GM12878 (cell line): Measurements from ENCODE around the gene SLC22A4. TPM values are rescaled to one million over a fixed set of nuclear protein-coding genes. Genes with fewer than 3 reads are reported as not detected.

Experiments
- ATAC-seq: fragments of 200-7000 bp; cut with Tn5 transposase; 3 replicates; pipeline ENCODE4 v1.9.1; 2020; ENCODE audit warnings: mild to moderate bottlenecking, moderate library complexity
- BruUV-seq: library from RNA; stranded (reverse); fragments of 400-500 nt; replicated peaks from 2 replicates; lab custom pipeline; 2021; lab: Mats Ljungman, UMichigan
- CTCF ChIA-PET: fragments of 300-600 bp; sonication (Branson Sonifier 250); formaldehyde crosslinking; extraction: SDS; loops from one replicate; lab custom pipeline; 2021; ENCODE audit warnings: inconsistent platforms; lab: Yijun Ruan, JAX
- POLR2A ChIA-PET: fragments of 350-600 bp; formaldehyde crosslinking; extraction: SDS; loops from one replicate; lab custom pipeline; 2021; ENCODE audit warnings: inconsistent platforms; lab: Charles Lee
- RAD21 ChIA-PET: fragments of 300-600 bp; sonication (Branson Sonifier 250); formaldehyde crosslinking; loops from one replicate; lab custom pipeline; 2023; ENCODE audit warnings: antibody characterized with exemption; ENCODE audit not compliant: unreplicated experiment; lab: Charles Lee
- SMC1A ChIA-PET: fragments of 300-600 bp; sonication (Branson Sonifier 250); formaldehyde crosslinking; loops from one replicate; lab custom pipeline; 2023; ENCODE audit not compliant: unreplicated experiment, uncharacterized antibody; lab: Charles Lee
- DNase-seq: peaks from one replicate; pipeline ENCODE4 v3.0.0-alpha.2; 2011; ENCODE audit warnings: low read depth, low spot score
- FAIRE-seq: peaks from 3 replicates; lab custom pipeline; 2011; peaks lifted over from hg19 to GRCh38; lab: Jason Lieb, UNC
- H2AFZ ChIP-seq: 2 replicates; pipeline ENCODE4 v1.6.0; 2011; ENCODE audit warnings: low read depth, low read length, control low read depth; ENCODE audit not compliant: control insufficient read depth
- H3K27ac ChIP-seq: 2 replicates; pipeline ENCODE4 v1.5.1; 2011; ENCODE audit warnings: control low read depth; ENCODE audit not compliant: control insufficient read depth, insufficient read depth
- H3K27me3 ChIP-seq, 2 experiments: replicated peaks in 1 of 2; 2 replicates each; pipeline versions ENCODE4 v1.6.0 to v1.6.1; 2011; ENCODE audit warnings: low read length in 1 of 2; ENCODE audit not compliant: control insufficient read depth in 2 of 2, insufficient read depth in 2 of 2
- H3K36me3 ChIP-seq, 2 experiments: 2 replicates each; pipeline ENCODE4 v1.5.1; 2011; ENCODE audit warnings: low read length in 1 of 2; ENCODE audit not compliant: control insufficient read depth in 2 of 2, insufficient read depth in 2 of 2
- H3K4me1 ChIP-seq: 2 replicates; pipeline ENCODE4 v1.6.1; 2011; ENCODE audit warnings: mild to moderate bottlenecking, low read length, moderate library complexity, mixed read lengths; ENCODE audit not compliant: control insufficient read depth, insufficient read depth
- H3K4me2 ChIP-seq: 2 replicates; pipeline ENCODE4 v1.6.0; 2011; ENCODE audit warnings: control low read depth; ENCODE audit not compliant: control insufficient read depth, insufficient read depth
- H3K4me3 ChIP-seq: fragments of 200-600 bp; sonication (generic); 2 replicates; pipeline ENCODE4 v1.5.1; 2016
- H3K79me2 ChIP-seq: 2 replicates; pipeline ENCODE4 v1.6.0; 2011; ENCODE audit warnings: low read length; ENCODE audit not compliant: control insufficient read depth, insufficient read depth
- H3K9ac ChIP-seq: 2 replicates; pipeline ENCODE4 v1.8.0; 2011; ENCODE audit warnings: low read length, control low read depth, mixed read lengths; ENCODE audit not compliant: control insufficient read depth, insufficient read depth
- H3K9me3 ChIP-seq: replicated peaks from 3 replicates; pipeline ENCODE4 v1.5.1; 2011; ENCODE audit warnings: mild to moderate bottlenecking, low read length; ENCODE audit not compliant: control insufficient read depth, insufficient read depth
- H4K20me1 ChIP-seq: 2 replicates; pipeline ENCODE4 v1.6.0; 2011; ENCODE audit not compliant: control insufficient read depth, insufficient read depth
- CTCF ChIP-seq, 3 experiments: IDR thresholded peaks in 2 of 3; conservative IDR thresholded peaks in 1 of 3; 2 replicates each; pipeline ENCODE4 v1.5.1; 2011; ENCODE audit warnings: low read depth in 3 of 3, low read length in 3 of 3, mild to moderate bottlenecking in 3 of 3, control low read depth in 2 of 3, moderate library complexity in 2 of 3, inconsistent platforms in 1 of 3, mixed read lengths in 1 of 3; ENCODE audit not compliant: control insufficient read depth in 2 of 3, insufficient read depth in 1 of 3; ENCODE audit errors: extremely low read depth in 1 of 3
- ETV6 ChIP-seq, 2 experiments: fragments of 450-650 bp in 1 of 2; IDR thresholded peaks in 1 of 2; conservative IDR thresholded peaks in 1 of 2; 2 replicates each; pipeline ENCODE4 v1.6.1; 2014; ENCODE audit warnings: antibody characterized with exemption in 1 of 2, borderline replicate concordance in 1 of 2, low read depth in 1 of 2, mild to moderate bottlenecking in 1 of 2, moderate library complexity in 1 of 2
- HDGF ChIP-seq: fragments of 450-650 bp; IDR thresholded peaks from 2 replicates; pipeline ENCODE4 v1.6.1; 2016; ENCODE audit warnings: antibody characterized with exemption
- HSF1 ChIP-seq: fragments of 150-350 bp; IDR thresholded peaks from 2 replicates; pipeline ENCODE4 v1.6.1; 2014; ENCODE audit warnings: mild to moderate bottlenecking, low read depth, low read length
- NR2C1 ChIP-seq: fragments of 450-650 bp; IDR thresholded peaks from 2 replicates; pipeline ENCODE4 v1.6.1; 2017; ENCODE audit warnings: antibody characterized with exemption, mild to moderate bottlenecking, moderate library complexity
- RAD51 ChIP-seq: fragments of 450-650 bp; IDR thresholded peaks from 2 replicates; pipeline ENCODE4 v1.6.1; 2016; ENCODE audit warnings: moderate library complexity, mild to moderate bottlenecking, inconsistent platforms
- RB1 ChIP-seq: fragments of 450-650 bp; formaldehyde crosslinking; IDR thresholded peaks from 2 replicates; pipeline ENCODE4 v1.6.1; 2017; ENCODE audit warnings: mild to moderate bottlenecking, borderline replicate concordance
- SP1 ChIP-seq: IDR thresholded peaks from one replicate; pipeline ENCODE4 v1.6.1; 2011; ENCODE audit warnings: low read depth, low read length
- SUZ12 ChIP-seq: fragments of 200-600 bp; sonication (generic); IDR thresholded peaks from one replicate; pipeline ENCODE4 v1.6.1; 2018; ENCODE audit warnings: antibody characterized with exemption, mild to moderate bottlenecking; ENCODE audit not compliant: unreplicated experiment
- TCF3 ChIP-seq: IDR thresholded peaks from 2 replicates; pipeline ENCODE4 v1.6.1; 2012; ENCODE audit warnings: low read depth, mild to moderate bottlenecking, low read length, borderline replicate concordance; ENCODE audit not compliant: insufficient read depth
- ZBTB11 ChIP-seq: fragments of 450-650 bp; formaldehyde crosslinking; IDR thresholded peaks from 2 replicates; pipeline ENCODE4 v1.5.0; 2022; ENCODE audit warnings: mild to moderate bottlenecking, missing genetic modification characterization
- in situ Hi-C: fragments of 300-500 bp; cut with MboI; formaldehyde crosslinking; loops from 9 replicates; pipeline ENCODE4 v1.14.3; 2018; ENCODE audit warnings: mixed read lengths
- intact Hi-C: fragments of 100-400 bp; cut with micrococcal nuclease; formaldehyde crosslinking; loops from one replicate; pipeline ENCODE4 v1.14.2; 2022; ENCODE audit not compliant: unreplicated experiment
- polyA plus RNA-seq, 11 experiments: library from polyadenylated mRNA; depleted of rRNA in 4 of 11; unstranded in 6 of 11; stranded (reverse) in 5 of 11; fragments of >200 nt; fragmentation: Nextera tagmentation in 4 of 11; fragmentation: Illumina TruSeq in 1 of 11; extraction: Ambion mirVana in 4 of 11; extraction: Trizol in 1 of 11; gene quantifications; 1 replicate in 1 of 11; 2 replicates in 10 of 11; pipeline versions ENCODE4 v1.2.1 to v1.2.3, GENCODE V29; 2011 to 2016; ENCODE audit warnings: inconsistent platforms in 2 of 11, missing spikeins in 2 of 11, low read depth in 1 of 11
- total RNA-seq, 4 experiments: library from RNA; depleted of rRNA in 3 of 4; stranded (reverse); fragments of >200 nt in 3 of 4; fragmentation: Illumina TruSeq in 1 of 4; extraction: Trizol in 1 of 4; gene quantifications; 2 replicates each; pipeline versions ENCODE4 v1.2.1 to v1.2.3, GENCODE V29; 2013 to 2021

The SLC22A4 gene
- total and polyA plus RNA-seq, 10 of the 15 experiments (the other 5 are each of a cell fraction or from before 2014, with no cell fraction given): 0.04 to 0.61 (median 0.10) TPM; not detected in 2

- TF ChIP-seq SUZ12 (no peak), ZBTB11 (no peak), SP1 (no peak)
Measured at GRCh38 chr5:132266836-132267160, 27.4 kb upstream of the SLC22A4 start (continued).

- no peaks in the 10 kb centered on the region for H3K9me3 ChIP-seq
- no peak for TF ChIP-seq HSF1
- TF ChIP-seq CTCF (IDR thresholded peaks at IDR 0.05 in 2 of 3, conservative IDR thresholded peaks at IDR 0.05 in 1 of 3; ENCODE audit: control insufficient read depth in 2 of 3, extremely low read depth in 1 of 3, insufficient read depth in 1 of 3, low read depth in 3 of 3, low read length in 3 of 3): no peak
- no peak for TF ChIP-seq ETV6 (conservative IDR thresholded peaks at IDR 0.05 in 1 of 2, IDR thresholded peaks at IDR 0.05 in 1 of 2; ENCODE audit: borderline replicate concordance in 1 of 2, low read depth in 1 of 2)
- TF ChIP-seq NR2C1: no peak
- TF ChIP-seq RAD51: 0 out of 2 replicates have a peak, but pooled peaks have one; percentile 13
- no peak for TF ChIP-seq ZBTB11
- TF ChIP-seq RB1: no peak
- 0 out of 2 replicates have a peak, but pooled peaks have one; percentile 27 for TF ChIP-seq HDGF
- no peak for TF ChIP-seq TCF3
- POLR2A ChIA-PET: interaction anchor here (0.6 to 1.9 kb wide), 2 partner anchors 29 to 834 kb away, joined by 6 to 9 read pairs; no protein-coding TSS in a partner anchor
- no peak overlapping the region for H3K4me3 ChIP-seq
- no peak overlapping the region for H3K27ac ChIP-seq
- CTCF ChIA-PET: interaction anchor here (1.1 to 11.6 kb wide), 2 partner anchors 12 to 28 kb away, joined by 3 to 117 read pairs; no protein-coding TSS in a partner anchor
- H4K20me1 ChIP-seq: no peaks in the 10 kb centered on the region
- ATAC-seq: no peak
- peaks cover 34% of the 10 kb centered on the region for H3K4me1 ChIP-seq
- FAIRE-seq: no peak
- no TSS peak for BruUV-seq
- no peaks in the 10 kb centered on the region for H3K79me2 ChIP-seq
- RAD21 ChIA-PET: interaction anchor here (1.1 to 3.1 kb wide), 4 partner anchors 24 to 234 kb away, joined by 3 to 26 read pairs (median 8); no protein-coding TSS in a partner anchor
- no peaks in the 10 kb centered on the region for H3K36me3 ChIP-seq
- H3K4me2 ChIP-seq: no peak overlapping the region
- intact Hi-C loops: no loop called here
- DNase-seq: no peak
- H3K27me3 ChIP-seq: no peaks in the 10 kb centered on the region
- in situ Hi-C loops: no loop called here
- H2AFZ ChIP-seq: no peak overlapping the region
- no peak overlapping the region for H3K9ac ChIP-seq
- SMC1A ChIA-PET: interaction anchor here (0.7 to 4.3 kb wide), 4 partner anchors 26 to 88 kb away, joined by 3 to 33 read pairs (median 3); no protein-coding TSS in a partner anchor
Measured at GRCh38 chr5:132267166-132267739, 26.9 kb upstream of the SLC22A4 start.
